Adrenal gland (tissue), 5 donors: Measurements from ENCODE around the gene ZNF653.

Experiments used
- CTCF ChIP-seq, 6 experiments: fragments of 450-650 bp in 4 of 6; fragments of 200-600 bp in 2 of 6; sonication (generic) in 1 of 6; IDR thresholded peaks; 1 replicate in 5 of 6; 2 replicates in 1 of 6; pipeline versions ENCODE4 v1.5.1 to v1.8.0; 2016 to 2021; ENCODE audit warnings: antibody characterized with exemption in 6 of 6, mild to moderate bottlenecking in 2 of 6, moderate library complexity in 1 of 6
- POLR2A ChIP-seq, 2 donors: fragments of 450-650 bp; IDR thresholded peaks; one replicate each; pipeline ENCODE4 v1.6.1; 2017; ENCODE audit warnings: antibody characterized with exemption in 2 of 2, mild to moderate bottlenecking in 2 of 2, moderate library complexity in 1 of 2
- donor health status: DM: no; HTN: no; CAD: no.

DNA sequence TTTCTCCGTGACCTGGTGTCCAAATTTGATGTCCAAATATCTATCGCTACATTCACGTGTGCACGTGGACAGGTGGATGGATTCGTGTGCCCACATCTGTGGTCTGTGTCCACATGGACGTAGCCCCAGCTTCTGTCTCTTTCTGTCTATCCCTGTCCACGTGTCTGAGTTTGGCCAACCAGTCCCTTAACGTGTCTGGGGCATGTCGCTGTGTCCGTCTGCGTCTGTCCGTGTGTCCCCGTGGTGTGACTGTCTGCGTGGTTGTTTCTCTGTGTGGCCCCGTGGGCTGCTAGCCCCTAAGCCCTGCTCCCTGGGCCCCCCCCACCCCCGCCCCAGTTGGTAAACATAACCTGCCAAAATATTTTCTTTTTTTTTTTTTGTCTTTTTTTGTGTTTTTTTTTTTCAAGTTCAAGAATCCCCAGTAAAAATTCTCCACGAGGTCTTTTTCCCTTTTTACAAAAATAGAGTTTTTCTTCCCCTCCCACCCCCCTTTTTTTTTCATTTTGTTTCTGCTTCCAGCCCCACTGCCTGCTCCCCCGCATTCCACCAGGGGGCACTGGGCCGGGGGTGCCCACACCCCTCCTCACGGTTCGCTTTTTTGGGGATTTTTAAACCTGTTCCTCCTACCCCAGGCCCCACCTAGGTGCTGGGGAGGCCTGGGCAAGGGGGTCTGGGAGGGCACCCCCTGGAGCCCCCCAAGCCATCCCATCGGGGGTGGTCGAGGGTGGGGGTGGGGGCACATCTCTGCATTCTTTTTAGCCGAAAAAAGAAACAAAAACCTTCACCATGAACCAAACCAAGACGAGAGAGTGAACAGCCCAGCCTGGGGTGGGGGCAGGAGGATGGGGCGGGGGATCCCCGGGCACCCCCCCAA is 51.9 kb downstream of the ZNF653 start:
- peak in 5 of 6 experiments; percentile 18 to 37 (median 30) for TF ChIP-seq CTCF (IDR thresholded peaks at IDR 0.05)
- TF ChIP-seq POLR2A (IDR thresholded peaks at IDR 0.05) = no peak
